Endothelial cell of umbilical vein (primary cell): ENCODE data around the gene FSTL4. TPM values are rescaled to one million over a fixed set of nuclear protein-coding genes. Genes with fewer than 3 reads are reported as not detected.

Source experiments
- BruUV-seq: library from RNA; stranded (reverse); fragments of 400-500 nt; replicated peaks from 2 replicates; lab custom pipeline; 2021; lab: Mats Ljungman, UMichigan
- CTCF ChIA-PET: fragments of 300-600, 350-600 bp; sonication (Branson Sonifier 250); formaldehyde crosslinking; loops from one replicate; lab custom pipeline; 2021; ENCODE audit warnings: antibody characterized with exemption, inconsistent platforms; lab: Charles Lee
- POLR2A ChIA-PET: fragments of 300-600, 350-600 bp; sonication (Branson Sonifier 250); formaldehyde crosslinking; loops from one replicate; lab custom pipeline; 2021; ENCODE audit warnings: antibody characterized with exemption, inconsistent platforms; lab: Charles Lee
- DNase-seq: peaks from one replicate; pipeline ENCODE4 v3.0.0-alpha.2; 2011; ENCODE audit warnings: low read depth, low spot score
- FAIRE-seq: peaks from 2 replicates; lab custom pipeline; 2011; peaks lifted over from hg19 to GRCh38; lab: Jason Lieb, UNC
- H2AFZ ChIP-seq: 2 replicates; pipeline ENCODE4 v1.6.0; 2012; ENCODE audit warnings: low read depth, low read length, control low read depth, inconsistent platforms
- H3K27ac ChIP-seq: 2 replicates; pipeline ENCODE4 v1.5.1; 2011; ENCODE audit warnings: low read depth, mild to moderate bottlenecking, control low read depth, low read length, moderate library complexity; ENCODE audit not compliant: insufficient read depth
- H3K27me3 ChIP-seq, 2 experiments: 2 replicates each; pipeline versions ENCODE4 v1.6.0 to v1.6.1; 2011; ENCODE audit warnings: low read length in 2 of 2, mixed read lengths in 1 of 2; ENCODE audit not compliant: control insufficient read depth in 2 of 2, insufficient read depth in 2 of 2
- H3K36me3 ChIP-seq, 2 experiments: 2 replicates in 1 of 2; 3 replicates in 1 of 2; pipeline ENCODE4 v1.5.1; 2011; ENCODE audit warnings: low read length in 2 of 2, mild to moderate bottlenecking in 1 of 2, moderate library complexity in 1 of 2; ENCODE audit not compliant: control insufficient read depth in 2 of 2, insufficient read depth in 2 of 2; ENCODE audit errors: extremely low read depth in 1 of 2
- H3K4me1 ChIP-seq: 3 replicates; pipeline ENCODE4 v1.5.1; 2011; ENCODE audit warnings: mild to moderate bottlenecking, low read length; ENCODE audit not compliant: control insufficient read depth, insufficient read depth; ENCODE audit errors: extremely low read depth
- H3K4me2 ChIP-seq: 2 replicates; pipeline ENCODE4 v1.6.1; 2011; ENCODE audit warnings: low read length, control low read depth, mixed read lengths; ENCODE audit not compliant: insufficient read depth
- H3K4me3 ChIP-seq, 3 experiments: fragments of 200-600 bp in 1 of 3; sonication (generic), shearing (Covaris generic) in 1 of 3; replicated peaks in 1 of 3; 2 replicates each; pipeline ENCODE4 v1.5.1; 2011 to 2016; ENCODE audit warnings: control low read depth in 3 of 3, low read length in 3 of 3, mild to moderate bottlenecking in 2 of 3, inconsistent platforms in 1 of 3, low read depth in 1 of 3, moderate library complexity in 1 of 3; ENCODE audit not compliant: insufficient read depth in 1 of 3
- H3K79me2 ChIP-seq: 2 replicates; pipeline ENCODE4 v1.6.0; 2012; ENCODE audit warnings: low read length, inconsistent platforms; ENCODE audit not compliant: control insufficient read depth, insufficient read depth
- H3K9ac ChIP-seq: replicated peaks from 2 replicates; pipeline ENCODE3; 2011; ENCODE audit warnings: low read length, control low read depth; ENCODE audit not compliant: insufficient read depth; ENCODE audit errors: extremely low read depth
- H3K9me1 ChIP-seq: replicated peaks from 3 replicates; pipeline ENCODE4 v1.6.0; 2011; ENCODE audit warnings: mild to moderate bottlenecking, low read length; ENCODE audit not compliant: control insufficient read depth, insufficient read depth; ENCODE audit errors: extremely low read depth
- H3K9me3 ChIP-seq: replicated peaks from 2 replicates; pipeline ENCODE4 v1.5.1; 2012; ENCODE audit warnings: low read length, inconsistent platforms; ENCODE audit not compliant: control insufficient read depth, insufficient read depth
- H4K20me1 ChIP-seq: replicated peaks from 2 replicates; pipeline ENCODE3; 2011; ENCODE audit warnings: mild to moderate bottlenecking, low read length; ENCODE audit not compliant: control insufficient read depth, insufficient read depth; ENCODE audit errors: extremely low read depth
- EZH2 ChIP-seq: IDR thresholded peaks from 2 replicates; pipeline ENCODE4 v1.6.1; 2012; ENCODE audit warnings: borderline replicate concordance, low read depth, mild to moderate bottlenecking, moderate library complexity, low read length, inconsistent platforms; ENCODE audit not compliant: severe bottlenecking
- FOS ChIP-seq: IDR thresholded peaks from 2 replicates; pipeline ENCODE4 v1.6.1; 2011; ENCODE audit warnings: mild to moderate bottlenecking, low read length, moderate library complexity, borderline replicate concordance; ENCODE audit not compliant: insufficient read depth
- GATA2 ChIP-seq: IDR thresholded peaks from 2 replicates; pipeline ENCODE4 v1.7.0; 2011; ENCODE audit warnings: low read depth, mild to moderate bottlenecking, moderate library complexity, mixed read lengths, low read length; ENCODE audit not compliant: insufficient read length, insufficient read depth
- JUN ChIP-seq: IDR thresholded peaks from 2 replicates; pipeline ENCODE4 v1.6.1; 2011; ENCODE audit warnings: borderline replicate concordance, low read depth; ENCODE audit not compliant: insufficient read length, insufficient read depth
- MYC ChIP-seq: IDR thresholded peaks from one replicate; pipeline ENCODE4 v1.6.1; 2011; ENCODE audit warnings: mild to moderate bottlenecking, low read depth, low read length
- POLR2A ChIP-seq: IDR thresholded peaks from 2 replicates; pipeline ENCODE4 v1.6.1; 2012; ENCODE audit warnings: low read depth, mild to moderate bottlenecking, control low read depth, low read length
- POLR2AphosphoS5 ChIP-seq: IDR thresholded peaks from 2 replicates; pipeline ENCODE4 v1.6.1; 2012; ENCODE audit warnings: low read depth, mild to moderate bottlenecking, control low read depth, low read length, moderate library complexity; ENCODE audit not compliant: insufficient read depth
- dilution Hi-C: fragments of 300-500 bp; cut with MboI; formaldehyde crosslinking; loops from one replicate; pipeline ENCODE4 v1.15.0; 2019; ENCODE audit warnings: low sequenced_read_pairs; ENCODE audit not compliant: extremely low pct_ligation_motif_present
- intact Hi-C: fragments of 100-400 bp; cut with micrococcal nuclease; formaldehyde crosslinking; loops from one replicate; pipeline ENCODE4 v1.10.0; 2022
- polyA plus RNA-seq, 4 experiments: library from polyadenylated mRNA; depleted of rRNA in 3 of 4; stranded (reverse) in 3 of 4; unstranded in 1 of 4; fragments of >200 nt; gene quantifications; 2 replicates each; pipeline versions ENCODE4 v1.2.1 to v1.2.3, GENCODE V29; 2011 to 2012; ENCODE audit warnings: missing spikeins in 1 of 4
- total RNA-seq: library from RNA; stranded (reverse); gene quantifications from 2 replicates; pipeline ENCODE4 v1.2.3, GENCODE V29; 2021
- TF ChIP-seq, protein P1 (sequence below): IDR thresholded peaks from 2 replicates; pipeline ENCODE4 v1.6.1; 2011; ENCODE audit not compliant: insufficient read depth, insufficient read length
- TF ChIP-seq, protein P2 (sequence below), 2 donors: IDR thresholded peaks; 1 replicate in 1 of 2; 2 replicates in 1 of 2; pipeline ENCODE4 v1.5.1; 2011; ENCODE audit warnings: low read length in 2 of 2, mild to moderate bottlenecking in 2 of 2, moderate library complexity in 2 of 2, control low read depth in 1 of 2, inconsistent platforms in 1 of 2, low read depth in 1 of 2; ENCODE audit not compliant: insufficient read depth in 1 of 2; ENCODE audit errors: extremely low read depth in 1 of 2

FSTL4 gene
- total and polyA plus RNA-seq, 2 donors (not counting 3 experiments of a cell fraction or from before 2014, with no cell fraction given), result 0.18 TPM; not detected in 1

GRCh38 chr5:133361922-133362321 lies 250.4 kb downstream of the FSTL4 start:
- dilution Hi-C loops (no loop called here), intact Hi-C loops (no loop called here)
- no peak for TF ChIP-seq POLR2A
- ChIA-PET CTCF (no interaction called here), POLR2A (no interaction called here)
- Histone ChIP-seq H3K79me2 (no peaks in the 10 kb centered on the region), H2AFZ (no peak overlapping the region), H3K9me3 (no peaks in the 10 kb centered on the region), H3K36me3 (no peaks in the 10 kb centered on the region), H3K9me1 (no peaks in the 10 kb centered on the region), H3K4me3 (no peak overlapping the region), H3K4me2 (no peak overlapping the region), H3K27ac (no peak overlapping the region), H4K20me1 (no peaks in the 10 kb centered on the region), H3K27me3 (peaks cover 11 to 22% of the 10 kb centered on the region in 2 experiments), H3K9ac (no peak overlapping the region), H3K4me1 (no peaks in the 10 kb centered on the region)
- FAIRE-seq, result no peak
- BruUV-seq, result no TSS peak
- DNase-seq, result no peak

GRCh38 chr5:133360693-133361472 lies 251.5 kb downstream of the FSTL4 start:
- no peaks in the 10 kb centered on the region for H4K20me1 ChIP-seq
- intact Hi-C loops, result no loop called here
- no peak for DNase-seq
- no peaks in the 10 kb centered on the region for H3K36me3 ChIP-seq
- H3K9me1 ChIP-seq, result no peaks in the 10 kb centered on the region
- POLR2A ChIA-PET, result interaction anchor here (0.7 kb wide), 1 partner anchor 290 kb away, joined by 7 read pairs; no protein-coding TSS in a partner anchor
- no peak for FAIRE-seq
- no TSS peak for BruUV-seq
- H3K4me3 ChIP-seq, result no peak overlapping the region
- no peaks in the 10 kb centered on the region for H3K79me2 ChIP-seq
- no peak overlapping the region for H2AFZ ChIP-seq
- H3K4me2 ChIP-seq, result no peak overlapping the region
- no peaks in the 10 kb centered on the region for H3K4me1 ChIP-seq
- CTCF ChIA-PET, result no interaction called here
- no peaks in the 10 kb centered on the region for H3K9me3 ChIP-seq
- dilution Hi-C loops, result no loop called here
- no peak overlapping the region for H3K9ac ChIP-seq
- peaks cover 11 to 22% of the 10 kb centered on the region in 2 experiments for H3K27me3 ChIP-seq
- no peak overlapping the region for H3K27ac ChIP-seq
- TF ChIP-seq GATA2, result no peak
- no peak for TF ChIP-seq EZH2
- no peak for TF ChIP-seq FOS
- TF ChIP-seq JUN, result no peak
- no peak for TF ChIP-seq POLR2AphosphoS5
- no peak for TF ChIP-seq MYC
- TF ChIP-seq POLR2A, result no peak
- TF ChIP-seq, protein P1, sequence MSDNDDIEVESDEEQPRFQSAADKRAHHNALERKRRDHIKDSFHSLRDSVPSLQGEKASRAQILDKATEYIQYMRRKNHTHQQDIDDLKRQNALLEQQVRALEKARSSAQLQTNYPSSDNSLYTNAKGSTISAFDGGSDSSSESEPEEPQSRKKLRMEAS, result no peak
- TF ChIP-seq, protein P2, sequence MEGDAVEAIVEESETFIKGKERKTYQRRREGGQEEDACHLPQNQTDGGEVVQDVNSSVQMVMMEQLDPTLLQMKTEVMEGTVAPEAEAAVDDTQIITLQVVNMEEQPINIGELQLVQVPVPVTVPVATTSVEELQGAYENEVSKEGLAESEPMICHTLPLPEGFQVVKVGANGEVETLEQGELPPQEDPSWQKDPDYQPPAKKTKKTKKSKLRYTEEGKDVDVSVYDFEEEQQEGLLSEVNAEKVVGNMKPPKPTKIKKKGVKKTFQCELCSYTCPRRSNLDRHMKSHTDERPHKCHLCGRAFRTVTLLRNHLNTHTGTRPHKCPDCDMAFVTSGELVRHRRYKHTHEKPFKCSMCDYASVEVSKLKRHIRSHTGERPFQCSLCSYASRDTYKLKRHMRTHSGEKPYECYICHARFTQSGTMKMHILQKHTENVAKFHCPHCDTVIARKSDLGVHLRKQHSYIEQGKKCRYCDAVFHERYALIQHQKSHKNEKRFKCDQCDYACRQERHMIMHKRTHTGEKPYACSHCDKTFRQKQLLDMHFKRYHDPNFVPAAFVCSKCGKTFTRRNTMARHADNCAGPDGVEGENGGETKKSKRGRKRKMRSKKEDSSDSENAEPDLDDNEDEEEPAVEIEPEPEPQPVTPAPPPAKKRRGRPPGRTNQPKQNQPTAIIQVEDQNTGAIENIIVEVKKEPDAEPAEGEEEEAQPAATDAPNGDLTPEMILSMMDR (IDR thresholded peaks at IDR 0.05; ENCODE audit: extremely low read depth in 1 of 2, insufficient read depth in 1 of 2, low read depth in 1 of 2, low read length in 2 of 2), result no peak
